ENCODE data around the gene PATJ.

GRCh38 chr1:61727544-61727943 is 14.7 kb upstream of the PATJ start:
- no peak for TF ChIP-seq CTCF (IDR thresholded peaks at IDR 0.05)
- no peak for TF ChIP-seq EP300 (IDR thresholded peaks at IDR 0.05)
- TF ChIP-seq POLR2AphosphoS5 (IDR thresholded peaks at IDR 0.05): no peak
- no peak for TF ChIP-seq POLR2A (IDR thresholded peaks at IDR 0.05)
